IPS-11a (cell line): Measurements from ENCODE around the gene ATXN7.

Source experiments
- H3K4me3 ChIP-seq: one replicate; pipeline ENCODE4 v1.5.1; 2013; ENCODE audit warnings: low read depth, low read length, control low read depth

The ATXN7 gene

GRCh38 chr3:63960048-63960711 is 96.5 kb downstream of the ATXN7 start:
- no peak overlapping the region for H3K4me3 ChIP-seq

- no peak overlapping the region for H3K4me3 ChIP-seq
Observed at GRCh38 chr3:63961891-63962290, 98.2 kb downstream of the ATXN7 start.

GRCh38 chr3:63963496-63963895 is 99.8 kb downstream of the ATXN7 start:
- H3K4me3 ChIP-seq, result no peak overlapping the region

- H3K4me3 ChIP-seq, result no peak overlapping the region
Observed at GRCh38 chr3:63964681-63965485, 101.2 kb downstream of the ATXN7 start.

- H3K4me3 ChIP-seq, result no peak overlapping the region
Observed at GRCh38 chr3:63966007-63966406, 102.3 kb downstream of the ATXN7 start.

- H3K4me3 ChIP-seq, result no peak overlapping the region
Observed at GRCh38 chr3:63966871-63967270, 103.2 kb downstream of the ATXN7 start.

- H3K4me3 ChIP-seq, result no peak overlapping the region
Observed at GRCh38 chr3:63967675-63968611, 104.3 kb downstream of the ATXN7 start.

GRCh38 chr3:63968612-63969350 is 105.1 kb downstream of the ATXN7 start:
- H3K4me3 ChIP-seq, result no peak overlapping the region

GRCh38 chr3:63969876-63970275 is 106.2 kb downstream of the ATXN7 start:
- H3K4me3 ChIP-seq, result no peak overlapping the region

GRCh38 chr3:63970631-63971475 is 107.2 kb downstream of the ATXN7 start:
- H3K4me3 ChIP-seq, result no peak overlapping the region

- no peak overlapping the region for H3K4me3 ChIP-seq
Observed at GRCh38 chr3:63972196-63972595, 108.5 kb downstream of the ATXN7 start.

GRCh38 chr3:63972987-63973386 is 109.3 kb downstream of the ATXN7 start:
- H3K4me3 ChIP-seq, result no peak overlapping the region

GRCh38 chr3:63973406-63973805 is 109.7 kb downstream of the ATXN7 start:
- H3K4me3 ChIP-seq, result no peak overlapping the region

GRCh38 chr3:63974451-63974850 is 110.8 kb downstream of the ATXN7 start:
- H3K4me3 ChIP-seq, result no peak overlapping the region

- no peak overlapping the region for H3K4me3 ChIP-seq
Observed at GRCh38 chr3:63975723-63976122, 112.1 kb downstream of the ATXN7 start.

- no peak overlapping the region for H3K4me3 ChIP-seq
Observed at GRCh38 chr3:63976161-63976871, 112.6 kb downstream of the ATXN7 start.

- no peak overlapping the region for H3K4me3 ChIP-seq
Observed at GRCh38 chr3:63976872-63977200, 113.2 kb downstream of the ATXN7 start.

- no peak overlapping the region for H3K4me3 ChIP-seq
Observed at GRCh38 chr3:63977893-63978292, 114.2 kb downstream of the ATXN7 start.
